Measurements from ENCODE around the gene INPP5A. TPM values are rescaled to one million over a fixed set of nuclear protein-coding genes. Genes with fewer than 3 reads are reported as not detected.

INPP5A gene
- total RNA-seq, 1 donor from 2014 or later: 105 TPM

GRCh38 chr10:132774902-132775863 lies 237.6 kb downstream of the INPP5A start:
- TF ChIP-seq CTCF (IDR thresholded peaks at IDR 0.05; ENCODE audit: borderline replicate concordance): no peak
- Histone ChIP-seq H3K36me3 (peaks cover 53% of the 10 kb centered on the region), H3K4me1 (no peaks in the 10 kb centered on the region), H3K27me3 (ENCODE audit: low read depth) (no peaks in the 10 kb centered on the region), H3K4me3 (no peak overlapping the region), H3K27ac (replicated peaks) (no peak overlapping the region), H3K9me3 (replicated peaks) (no peaks in the 10 kb centered on the region)
- DNase-seq: no peak
- intact Hi-C loops (cut with micrococcal nuclease): no loop called here

GRCh38 chr10:132776186-132776585 lies 238.6 kb downstream of the INPP5A start:
- H3K4me1 ChIP-seq: no peaks in the 10 kb centered on the region
- H3K36me3 ChIP-seq: peaks cover 53% of the 10 kb centered on the region
- no peaks in the 10 kb centered on the region for H3K9me3 ChIP-seq (replicated peaks)
- intact Hi-C loops (cut with micrococcal nuclease): no loop called here
- no peak overlapping the region for H3K4me3 ChIP-seq
- H3K27me3 ChIP-seq (ENCODE audit: low read depth): no peaks in the 10 kb centered on the region
- no peak for DNase-seq
- H3K27ac ChIP-seq (replicated peaks): no peak overlapping the region
- no peak for TF ChIP-seq CTCF (IDR thresholded peaks at IDR 0.05; ENCODE audit: borderline replicate concordance)

GRCh38 chr10:132776821-132777220 lies 239.2 kb downstream of the INPP5A start:
- no peaks in the 10 kb centered on the region for H3K4me1 ChIP-seq
- H3K27ac ChIP-seq (replicated peaks): no peak overlapping the region
- TF ChIP-seq CTCF (IDR thresholded peaks at IDR 0.05; ENCODE audit: borderline replicate concordance): no peak
- H3K9me3 ChIP-seq (replicated peaks): no peaks in the 10 kb centered on the region
- DNase-seq: no peak
- H3K4me3 ChIP-seq: no peak overlapping the region
- peaks cover 56% of the 10 kb centered on the region for H3K36me3 ChIP-seq
- intact Hi-C loops (cut with micrococcal nuclease): no loop called here
- H3K27me3 ChIP-seq (ENCODE audit: low read depth): no peaks in the 10 kb centered on the region

- Histone ChIP-seq H3K27ac (replicated peaks) (no peak overlapping the region), H3K27me3 (ENCODE audit: low read depth) (no peaks in the 10 kb centered on the region), H3K9me3 (replicated peaks) (no peaks in the 10 kb centered on the region), H3K4me3 (no peak overlapping the region), H3K4me1 (no peaks in the 10 kb centered on the region), H3K36me3 (peaks cover 63% of the 10 kb centered on the region)
- DNase-seq: no peak
- no peak for TF ChIP-seq CTCF (IDR thresholded peaks at IDR 0.05; ENCODE audit: borderline replicate concordance)
- intact Hi-C loops (cut with micrococcal nuclease): no loop called here
Measured at GRCh38 chr10:132777441-132777840, 239.9 kb downstream of the INPP5A start.

- H3K27me3 ChIP-seq (ENCODE audit: low read depth): peaks cover 21% of the 10 kb centered on the region
- H3K4me3 ChIP-seq: no peak overlapping the region
- intact Hi-C loops (cut with micrococcal nuclease): no loop called here
- H3K27ac ChIP-seq (replicated peaks): no peak overlapping the region
- no peak for TF ChIP-seq CTCF (IDR thresholded peaks at IDR 0.05; ENCODE audit: borderline replicate concordance)
- peaks cover 68% of the 10 kb centered on the region for H3K36me3 ChIP-seq
- DNase-seq: no peak
- no peaks in the 10 kb centered on the region for H3K9me3 ChIP-seq (replicated peaks)
- H3K4me1 ChIP-seq: peaks cover 8% of the 10 kb centered on the region
Measured at GRCh38 chr10:132779549-132780294, 242.1 kb downstream of the INPP5A start.

All from left ventricle myocardium inferior (tissue), 1 donor.